K562 treated with DMSO at 1 percent for 48 hours (cell line): Measurements from ENCODE around the gene HACD4. TPM values are rescaled to one million over a fixed set of nuclear protein-coding genes. Genes with fewer than 3 reads are reported as not detected.

ENCODE experiments used
- total RNA-seq: library from RNA; unstranded; fragments of 300-600 nt; gene quantifications from 2 replicates; pipeline ENCODE4 v1.2.3, GENCODE V29; 2022; ENCODE audit warnings: low replicate concordance; ENCODE audit errors: extremely low read depth

The HACD4 gene, protein sequence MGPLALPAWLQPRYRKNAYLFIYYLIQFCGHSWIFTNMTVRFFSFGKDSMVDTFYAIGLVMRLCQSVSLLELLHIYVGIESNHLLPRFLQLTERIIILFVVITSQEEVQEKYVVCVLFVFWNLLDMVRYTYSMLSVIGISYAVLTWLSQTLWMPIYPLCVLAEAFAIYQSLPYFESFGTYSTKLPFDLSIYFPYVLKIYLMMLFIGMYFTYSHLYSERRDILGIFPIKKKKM
- not detected in 2 replicates for total RNA-seq

DNA sequence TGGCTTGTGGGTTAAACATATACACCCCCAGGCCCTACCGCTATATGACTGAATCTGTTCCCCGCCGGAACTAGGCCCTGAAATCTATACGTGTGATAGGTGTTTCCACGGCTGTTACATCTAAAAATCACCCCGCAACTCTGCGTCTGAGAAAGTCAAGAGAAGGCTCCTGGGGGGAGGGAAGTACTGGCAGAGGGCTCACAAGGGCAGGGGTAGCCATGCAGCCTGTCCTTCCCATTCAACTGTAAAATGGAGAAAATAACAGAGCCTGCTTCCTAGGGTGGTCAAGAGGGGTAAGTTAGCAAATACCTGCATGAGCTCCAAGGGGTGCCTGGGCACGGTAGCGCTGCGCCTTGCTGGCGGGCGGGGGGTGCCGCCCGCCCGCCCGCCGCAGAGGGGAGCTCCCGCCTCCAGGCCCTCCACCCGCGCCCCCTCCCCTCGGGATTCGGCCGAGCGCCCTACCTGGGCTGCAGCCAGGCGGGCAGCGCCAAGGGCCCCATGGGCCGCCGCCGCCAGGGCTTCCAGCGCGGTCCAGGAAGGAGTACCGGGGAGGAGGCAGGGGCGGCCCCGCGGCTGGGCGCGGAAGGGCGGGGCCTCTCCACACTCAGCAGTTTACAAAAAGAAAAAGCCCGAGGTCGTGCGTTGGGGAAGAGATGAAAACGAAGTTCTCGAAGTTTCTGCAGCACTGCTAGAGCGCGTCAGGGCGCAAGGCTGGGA is at the start of gene HACD4:
Gene HACD4 (minus strand): TSS at position 550 of the 717 bp plus-strand sequence. CDS start 50 bp downstream, at position 500.

DNA sequence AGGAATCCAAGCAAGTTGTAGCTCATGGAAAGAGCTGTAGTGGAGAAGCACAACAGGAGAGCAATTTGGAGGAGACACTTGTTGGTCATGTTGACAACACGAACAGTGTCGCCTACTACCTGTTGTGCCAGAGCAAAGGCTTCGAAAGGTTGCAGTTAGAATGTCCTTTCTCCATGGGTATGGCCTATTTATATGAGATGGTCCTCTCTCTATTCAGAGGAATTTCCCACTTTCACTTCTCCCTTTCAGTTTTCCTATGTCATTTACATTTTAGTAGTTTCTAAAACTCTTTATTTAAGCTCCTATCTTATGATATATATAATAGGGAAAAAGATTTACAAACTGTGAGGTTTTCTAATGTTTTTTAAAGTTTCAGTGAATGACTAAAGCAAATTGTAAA is 46.3 kb upstream of the HACD4 start, which contains the start of gene IFNB1:
Gene IFNB1 (minus strand): TSS at position 162 of the 400 bp plus-strand sequence. CDS start 73 bp downstream, at position 89.

Other genes with a start within 250 kb of the HACD4 start
- gene IFNB1, start 46.3 kb upstream of the HACD4 start, total RNA-seq: not detected in 2 replicates
- gene IFNW1, start 110.2 kb upstream of the HACD4 start, total RNA-seq: not detected in 2 replicates
- not detected in 2 replicates for gene IFNA21, start 135.0 kb upstream of the HACD4 start, total RNA-seq
- not detected in 2 replicates for gene IFNA4, start 155.9 kb upstream of the HACD4 start, total RNA-seq
- gene IFNA7, start 170.6 kb upstream of the HACD4 start, total RNA-seq: not detected in 2 replicates
- gene IFNA10, start 175.5 kb upstream of the HACD4 start, total RNA-seq: not detected in 2 replicates
- gene IFNA16, start 185.7 kb upstream of the HACD4 start, total RNA-seq: not detected in 2 replicates
- gene IFNA17, start 196.6 kb upstream of the HACD4 start, total RNA-seq: not detected in 2 replicates
- gene IFNA14, start 208.4 kb upstream of the HACD4 start, total RNA-seq: not detected in 2 replicates